DOHH2 (cell line): Measurements from ENCODE around the gene MTG1.

ENCODE experiments used
- H3F3A ChIP-seq: fragments of 200-600 bp; sonication (generic), shearing (Covaris generic); 2 replicates; pipeline ENCODE4 v1.6.0; 2016; ENCODE audit warnings: antibody characterized with exemption, mild to moderate bottlenecking; ENCODE audit not compliant: control insufficient read depth, insufficient read depth
- H3K27ac ChIP-seq: fragments of 200-600 bp; sonication (generic); 2 replicates; pipeline ENCODE4 v1.5.1; 2014; ENCODE audit warnings: low read depth, mild to moderate bottlenecking, low read length, moderate library complexity
- H3K27me3 ChIP-seq: fragments of 200-600 bp; sonication (generic); 2 replicates; pipeline ENCODE4 v1.6.1; 2014; ENCODE audit warnings: mild to moderate bottlenecking, low read length, mixed read lengths; ENCODE audit not compliant: control insufficient read depth
- H3K36me3 ChIP-seq: fragments of 200-600 bp; sonication (generic); 2 replicates; pipeline ENCODE4 v1.6.1; 2014; ENCODE audit warnings: mild to moderate bottlenecking, low read length, moderate library complexity, mixed read lengths; ENCODE audit not compliant: control insufficient read depth
- H3K4me1 ChIP-seq: fragments of 200-600 bp; sonication (generic); 2 replicates; pipeline ENCODE4 v1.6.1; 2014; ENCODE audit warnings: mild to moderate bottlenecking, low read length, mixed read lengths; ENCODE audit not compliant: control insufficient read depth
- H3K4me2 ChIP-seq: fragments of 200-600 bp; sonication (generic); 2 replicates; pipeline ENCODE4 v1.6.0; 2014; ENCODE audit warnings: mild to moderate bottlenecking, low read length, moderate library complexity
- H3K4me3 ChIP-seq: fragments of 200-600 bp; sonication (generic); 2 replicates; pipeline ENCODE4 v1.5.1; 2014; ENCODE audit warnings: mild to moderate bottlenecking, low read length, mixed read lengths
- H3K79me2 ChIP-seq: fragments of 200-600 bp; sonication (generic); 2 replicates; pipeline ENCODE4 v1.6.1; 2014; ENCODE audit warnings: mild to moderate bottlenecking, low read length, mixed read lengths; ENCODE audit not compliant: control insufficient read depth
- H3K9me2 ChIP-seq: fragments of 200-600 bp; sonication (generic); replicated peaks from 2 replicates; pipeline ENCODE4 v1.6.1; 2014; ENCODE audit warnings: mild to moderate bottlenecking, low read length, mixed read lengths; ENCODE audit not compliant: control insufficient read depth
- H3K9me3 ChIP-seq: fragments of 200-600 bp; sonication (generic); 2 replicates; pipeline ENCODE4 v1.6.1; 2014; ENCODE audit warnings: antibody characterized with exemption, low read length, mixed read lengths; ENCODE audit not compliant: control insufficient read depth, insufficient read depth
- H4K20me1 ChIP-seq: fragments of 200-600 bp; sonication (generic); 2 replicates; pipeline ENCODE4 v1.6.0; 2014; ENCODE audit warnings: low read depth, mild to moderate bottlenecking, antibody characterized with exemption, low read length, moderate library complexity; ENCODE audit not compliant: control insufficient read depth, insufficient read depth
- EZH2phosphoT487 ChIP-seq: fragments of 200-600 bp; sonication (generic); IDR thresholded peaks from 2 replicates; pipeline ENCODE4 v1.6.1; 2017; ENCODE audit warnings: borderline replicate concordance, mild to moderate bottlenecking, antibody characterized with exemption, low read length, moderate library complexity, mixed read lengths
- TF ChIP-seq, protein P1 (sequence below): fragments of 200-600 bp; sonication (generic); IDR thresholded peaks from one replicate; pipeline ENCODE4 v1.5.1; 2014; ENCODE audit warnings: antibody characterized with exemption, mild to moderate bottlenecking, low read depth, low read length; ENCODE audit not compliant: poor library complexity, severe bottlenecking

Gene MTG1

DNA sequence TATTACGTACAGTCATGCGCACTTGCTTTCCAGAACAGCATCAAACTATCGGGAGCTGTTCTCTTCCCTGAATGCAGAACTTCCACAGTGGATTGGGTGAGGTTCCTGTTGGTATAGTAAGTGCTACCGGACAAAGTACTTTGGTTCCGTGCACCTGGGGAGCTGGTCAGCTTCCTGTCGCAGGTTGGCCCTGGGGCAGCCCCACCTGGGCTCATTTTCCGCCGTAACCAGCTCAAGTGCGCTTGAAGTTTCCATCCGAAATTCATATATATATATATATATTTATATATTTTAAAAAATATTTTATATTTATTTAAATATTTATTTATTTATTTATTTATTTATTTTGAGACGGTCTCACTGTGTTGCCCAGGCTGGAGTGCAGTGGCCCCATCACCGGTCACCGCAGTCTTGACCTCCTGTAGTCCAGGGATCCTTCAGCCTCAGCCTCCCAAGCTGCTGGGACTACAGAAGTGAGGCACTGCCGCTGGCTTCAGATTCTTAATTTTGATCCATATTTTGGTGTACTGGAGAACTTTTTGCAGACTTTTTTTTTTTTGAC lies 66.3 kb downstream of the MTG1 start:
- no peaks in the 10 kb centered on the region for H3K9me3 ChIP-seq
- no peak overlapping the region for H3K4me2 ChIP-seq
- H4K20me1 ChIP-seq, result no peaks in the 10 kb centered on the region
- H3K27ac ChIP-seq, result no peak overlapping the region
- H3K9me2 ChIP-seq, result no peaks in the 10 kb centered on the region
- no peaks in the 10 kb centered on the region for H3K4me1 ChIP-seq
- TF ChIP-seq EZH2phosphoT487, result no peak
- TF ChIP-seq, protein P1, sequence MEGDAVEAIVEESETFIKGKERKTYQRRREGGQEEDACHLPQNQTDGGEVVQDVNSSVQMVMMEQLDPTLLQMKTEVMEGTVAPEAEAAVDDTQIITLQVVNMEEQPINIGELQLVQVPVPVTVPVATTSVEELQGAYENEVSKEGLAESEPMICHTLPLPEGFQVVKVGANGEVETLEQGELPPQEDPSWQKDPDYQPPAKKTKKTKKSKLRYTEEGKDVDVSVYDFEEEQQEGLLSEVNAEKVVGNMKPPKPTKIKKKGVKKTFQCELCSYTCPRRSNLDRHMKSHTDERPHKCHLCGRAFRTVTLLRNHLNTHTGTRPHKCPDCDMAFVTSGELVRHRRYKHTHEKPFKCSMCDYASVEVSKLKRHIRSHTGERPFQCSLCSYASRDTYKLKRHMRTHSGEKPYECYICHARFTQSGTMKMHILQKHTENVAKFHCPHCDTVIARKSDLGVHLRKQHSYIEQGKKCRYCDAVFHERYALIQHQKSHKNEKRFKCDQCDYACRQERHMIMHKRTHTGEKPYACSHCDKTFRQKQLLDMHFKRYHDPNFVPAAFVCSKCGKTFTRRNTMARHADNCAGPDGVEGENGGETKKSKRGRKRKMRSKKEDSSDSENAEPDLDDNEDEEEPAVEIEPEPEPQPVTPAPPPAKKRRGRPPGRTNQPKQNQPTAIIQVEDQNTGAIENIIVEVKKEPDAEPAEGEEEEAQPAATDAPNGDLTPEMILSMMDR, result no peak
- H3K79me2 ChIP-seq, result no peaks in the 10 kb centered on the region
- no peaks in the 10 kb centered on the region for H3K36me3 ChIP-seq
- H3K4me3 ChIP-seq, result no peak overlapping the region
- H3K27me3 ChIP-seq, result no peaks in the 10 kb centered on the region
- H3F3A ChIP-seq, result no peaks in the 10 kb centered on the region

DNA sequence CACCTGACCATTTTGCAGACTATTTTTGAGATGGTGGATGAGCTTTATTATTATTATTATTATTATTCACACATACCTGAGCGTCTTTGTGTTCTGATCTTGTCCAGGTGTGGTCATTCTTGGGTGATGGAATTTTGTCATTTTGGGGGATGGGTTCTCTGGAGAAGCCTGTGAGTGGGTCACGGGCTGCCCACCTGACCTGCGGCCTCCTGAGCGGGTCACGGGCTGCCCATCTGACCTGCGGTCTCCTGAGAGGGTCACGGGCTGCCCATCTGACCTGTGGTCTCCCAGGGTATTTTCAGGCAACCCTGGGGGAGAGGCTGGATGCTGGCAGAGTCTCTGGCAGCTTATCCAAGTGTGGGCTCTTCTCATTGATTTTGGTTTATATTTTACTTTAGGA lies 67.1 kb downstream of the MTG1 start:
- TF ChIP-seq, protein P1, result no peak
- no peak for TF ChIP-seq EZH2phosphoT487
- no peaks in the 10 kb centered on the region for H3K4me1 ChIP-seq
- H3K27ac ChIP-seq, result no peak overlapping the region
- no peaks in the 10 kb centered on the region for H3K9me3 ChIP-seq
- H3F3A ChIP-seq, result no peaks in the 10 kb centered on the region
- H3K27me3 ChIP-seq, result no peaks in the 10 kb centered on the region
- H3K9me2 ChIP-seq, result no peaks in the 10 kb centered on the region
- H3K4me3 ChIP-seq, result no peak overlapping the region
- no peaks in the 10 kb centered on the region for H3K79me2 ChIP-seq
- H3K36me3 ChIP-seq, result no peaks in the 10 kb centered on the region
- H4K20me1 ChIP-seq, result no peaks in the 10 kb centered on the region
- H3K4me2 ChIP-seq, result no peak overlapping the region

DNA sequence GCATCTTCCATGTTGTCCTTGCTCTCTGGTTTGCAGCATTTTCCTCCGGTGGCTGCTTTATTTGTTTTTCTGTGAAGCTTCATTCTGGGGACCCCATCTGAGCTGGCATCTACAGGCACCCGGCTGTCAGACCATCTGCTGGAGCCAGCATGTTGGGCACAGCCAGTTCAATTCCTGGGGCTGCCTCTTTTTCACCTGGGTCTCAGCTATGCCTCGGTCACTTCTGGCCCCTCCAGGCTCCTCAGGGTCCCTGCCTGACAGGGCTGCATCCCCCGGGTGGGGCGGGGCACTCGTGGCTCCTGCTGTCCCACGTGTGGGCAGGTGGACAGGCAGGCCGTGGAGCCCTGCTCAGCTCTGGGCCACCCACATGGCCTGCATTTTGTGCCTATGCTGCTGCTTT lies 67.9 kb downstream of the MTG1 start:
- Histone ChIP-seq H3K4me1 (no peaks in the 10 kb centered on the region), H3K27me3 (no peaks in the 10 kb centered on the region), H3K9me3 (no peaks in the 10 kb centered on the region), H3F3A (no peaks in the 10 kb centered on the region), H3K9me2 (no peaks in the 10 kb centered on the region), H3K79me2 (no peaks in the 10 kb centered on the region), H3K4me3 (no peak overlapping the region), H4K20me1 (no peaks in the 10 kb centered on the region), H3K36me3 (no peaks in the 10 kb centered on the region), H3K4me2 (no peak overlapping the region), H3K27ac (no peak overlapping the region)
- TF ChIP-seq EZH2phosphoT487, result no peak
- TF ChIP-seq, protein P1, result no peak
